Endothelial cell of umbilical vein (primary cell): Measurements from ENCODE around the gene SLC25A1. TPM values are rescaled to one million over a fixed set of nuclear protein-coding genes. Genes with fewer than 3 reads are reported as not detected.

ENCODE experiments used
- BruUV-seq: library from RNA; stranded (reverse); fragments of 400-500 nt; replicated peaks from 2 replicates; lab custom pipeline; 2021; lab: Mats Ljungman, UMichigan
- CTCF ChIA-PET: fragments of 300-600, 350-600 bp; sonication (Branson Sonifier 250); formaldehyde crosslinking; loops from one replicate; lab custom pipeline; 2021; ENCODE audit warnings: antibody characterized with exemption, inconsistent platforms; lab: Charles Lee
- POLR2A ChIA-PET: fragments of 300-600, 350-600 bp; sonication (Branson Sonifier 250); formaldehyde crosslinking; loops from one replicate; lab custom pipeline; 2021; ENCODE audit warnings: antibody characterized with exemption, inconsistent platforms; lab: Charles Lee
- DNase-seq: peaks from one replicate; pipeline ENCODE4 v3.0.0-alpha.2; 2011; ENCODE audit warnings: low read depth, low spot score
- FAIRE-seq: peaks from 2 replicates; lab custom pipeline; 2011; peaks lifted over from hg19 to GRCh38; lab: Jason Lieb, UNC
- H2AFZ ChIP-seq: 2 replicates; pipeline ENCODE4 v1.6.0; 2012; ENCODE audit warnings: low read depth, low read length, control low read depth, inconsistent platforms
- H3K27ac ChIP-seq: 2 replicates; pipeline ENCODE4 v1.5.1; 2011; ENCODE audit warnings: low read depth, mild to moderate bottlenecking, control low read depth, low read length, moderate library complexity; ENCODE audit not compliant: insufficient read depth
- H3K27me3 ChIP-seq, 2 experiments: 2 replicates each; pipeline versions ENCODE4 v1.6.0 to v1.6.1; 2011; ENCODE audit warnings: low read length in 2 of 2, mixed read lengths in 1 of 2; ENCODE audit not compliant: control insufficient read depth in 2 of 2, insufficient read depth in 2 of 2
- H3K36me3 ChIP-seq, 2 experiments: 2 replicates in 1 of 2; 3 replicates in 1 of 2; pipeline ENCODE4 v1.5.1; 2011; ENCODE audit warnings: low read length in 2 of 2, mild to moderate bottlenecking in 1 of 2, moderate library complexity in 1 of 2; ENCODE audit not compliant: control insufficient read depth in 2 of 2, insufficient read depth in 2 of 2; ENCODE audit errors: extremely low read depth in 1 of 2
- H3K4me1 ChIP-seq: 3 replicates; pipeline ENCODE4 v1.5.1; 2011; ENCODE audit warnings: mild to moderate bottlenecking, low read length; ENCODE audit not compliant: control insufficient read depth, insufficient read depth; ENCODE audit errors: extremely low read depth
- H3K4me2 ChIP-seq: 2 replicates; pipeline ENCODE4 v1.6.1; 2011; ENCODE audit warnings: low read length, control low read depth, mixed read lengths; ENCODE audit not compliant: insufficient read depth
- H3K4me3 ChIP-seq, 3 experiments: fragments of 200-600 bp in 1 of 3; sonication (generic), shearing (Covaris generic) in 1 of 3; replicated peaks in 1 of 3; 2 replicates each; pipeline ENCODE4 v1.5.1; 2011 to 2016; ENCODE audit warnings: control low read depth in 3 of 3, low read length in 3 of 3, mild to moderate bottlenecking in 2 of 3, inconsistent platforms in 1 of 3, low read depth in 1 of 3, moderate library complexity in 1 of 3; ENCODE audit not compliant: insufficient read depth in 1 of 3
- H3K79me2 ChIP-seq: 2 replicates; pipeline ENCODE4 v1.6.0; 2012; ENCODE audit warnings: low read length, inconsistent platforms; ENCODE audit not compliant: control insufficient read depth, insufficient read depth
- H3K9ac ChIP-seq: replicated peaks from 2 replicates; pipeline ENCODE3; 2011; ENCODE audit warnings: low read length, control low read depth; ENCODE audit not compliant: insufficient read depth; ENCODE audit errors: extremely low read depth
- H3K9me1 ChIP-seq: replicated peaks from 3 replicates; pipeline ENCODE4 v1.6.0; 2011; ENCODE audit warnings: mild to moderate bottlenecking, low read length; ENCODE audit not compliant: control insufficient read depth, insufficient read depth; ENCODE audit errors: extremely low read depth
- H3K9me3 ChIP-seq: replicated peaks from 2 replicates; pipeline ENCODE4 v1.5.1; 2012; ENCODE audit warnings: low read length, inconsistent platforms; ENCODE audit not compliant: control insufficient read depth, insufficient read depth
- H4K20me1 ChIP-seq: replicated peaks from 2 replicates; pipeline ENCODE3; 2011; ENCODE audit warnings: mild to moderate bottlenecking, low read length; ENCODE audit not compliant: control insufficient read depth, insufficient read depth; ENCODE audit errors: extremely low read depth
- EZH2 ChIP-seq: IDR thresholded peaks from 2 replicates; pipeline ENCODE4 v1.6.1; 2012; ENCODE audit warnings: borderline replicate concordance, low read depth, mild to moderate bottlenecking, moderate library complexity, low read length, inconsistent platforms; ENCODE audit not compliant: severe bottlenecking
- FOS ChIP-seq: IDR thresholded peaks from 2 replicates; pipeline ENCODE4 v1.6.1; 2011; ENCODE audit warnings: mild to moderate bottlenecking, low read length, moderate library complexity, borderline replicate concordance; ENCODE audit not compliant: insufficient read depth
- GATA2 ChIP-seq: IDR thresholded peaks from 2 replicates; pipeline ENCODE4 v1.7.0; 2011; ENCODE audit warnings: low read depth, mild to moderate bottlenecking, moderate library complexity, mixed read lengths, low read length; ENCODE audit not compliant: insufficient read length, insufficient read depth
- JUN ChIP-seq: IDR thresholded peaks from 2 replicates; pipeline ENCODE4 v1.6.1; 2011; ENCODE audit warnings: borderline replicate concordance, low read depth; ENCODE audit not compliant: insufficient read length, insufficient read depth
- MYC ChIP-seq: IDR thresholded peaks from one replicate; pipeline ENCODE4 v1.6.1; 2011; ENCODE audit warnings: mild to moderate bottlenecking, low read depth, low read length
- POLR2A ChIP-seq: IDR thresholded peaks from 2 replicates; pipeline ENCODE4 v1.6.1; 2012; ENCODE audit warnings: low read depth, mild to moderate bottlenecking, control low read depth, low read length
- POLR2AphosphoS5 ChIP-seq: IDR thresholded peaks from 2 replicates; pipeline ENCODE4 v1.6.1; 2012; ENCODE audit warnings: low read depth, mild to moderate bottlenecking, control low read depth, low read length, moderate library complexity; ENCODE audit not compliant: insufficient read depth
- dilution Hi-C: fragments of 300-500 bp; cut with MboI; formaldehyde crosslinking; loops from one replicate; pipeline ENCODE4 v1.15.0; 2019; ENCODE audit warnings: low sequenced_read_pairs; ENCODE audit not compliant: extremely low pct_ligation_motif_present
- intact Hi-C: fragments of 100-400 bp; cut with micrococcal nuclease; formaldehyde crosslinking; loops from one replicate; pipeline ENCODE4 v1.10.0; 2022
- polyA plus RNA-seq, 4 experiments: library from polyadenylated mRNA; depleted of rRNA in 3 of 4; stranded (reverse) in 3 of 4; unstranded in 1 of 4; fragments of >200 nt; gene quantifications; 2 replicates each; pipeline versions ENCODE4 v1.2.1 to v1.2.3, GENCODE V29; 2011 to 2012; ENCODE audit warnings: missing spikeins in 1 of 4
- total RNA-seq: library from RNA; stranded (reverse); gene quantifications from 2 replicates; pipeline ENCODE4 v1.2.3, GENCODE V29; 2021
- TF ChIP-seq, protein P1 (sequence below), 2 donors: IDR thresholded peaks; 1 replicate in 1 of 2; 2 replicates in 1 of 2; pipeline ENCODE4 v1.5.1; 2011; ENCODE audit warnings: low read length in 2 of 2, mild to moderate bottlenecking in 2 of 2, moderate library complexity in 2 of 2, control low read depth in 1 of 2, inconsistent platforms in 1 of 2, low read depth in 1 of 2; ENCODE audit not compliant: insufficient read depth in 1 of 2; ENCODE audit errors: extremely low read depth in 1 of 2
- TF ChIP-seq, protein P2 (sequence below): IDR thresholded peaks from 2 replicates; pipeline ENCODE4 v1.6.1; 2011; ENCODE audit not compliant: insufficient read depth, insufficient read length

Gene SLC25A1
- total and polyA plus RNA-seq, 2 donors (not counting 3 experiments of a cell fraction or from before 2014, with no cell fraction given) = 80.0 to 94.5 TPM

DNA sequence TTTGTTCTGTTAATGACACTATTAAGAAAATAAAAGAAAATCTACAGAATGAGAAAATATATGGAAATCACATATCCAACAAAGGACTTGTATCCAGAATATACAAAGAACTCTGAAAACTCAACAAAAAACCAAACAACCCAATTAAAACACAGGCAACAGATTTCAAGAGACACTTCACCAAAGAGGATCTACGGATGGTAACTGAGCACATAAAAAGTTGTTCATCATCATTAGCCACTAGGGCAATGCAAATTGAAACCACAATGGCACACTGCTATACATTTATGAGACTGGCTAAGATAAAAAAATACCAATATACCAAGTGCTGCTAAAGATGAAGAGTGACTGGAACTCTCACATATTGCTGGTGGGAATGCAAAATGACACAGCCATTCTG, 34.5 kb upstream of the SLC25A1 start:
- intact Hi-C loops = no loop called here
- TF ChIP-seq FOS (no peak), POLR2A (no peak), GATA2 (no peak), POLR2AphosphoS5 (no peak), JUN (no peak), MYC (no peak), EZH2 (no peak)
- TF ChIP-seq, protein P1, sequence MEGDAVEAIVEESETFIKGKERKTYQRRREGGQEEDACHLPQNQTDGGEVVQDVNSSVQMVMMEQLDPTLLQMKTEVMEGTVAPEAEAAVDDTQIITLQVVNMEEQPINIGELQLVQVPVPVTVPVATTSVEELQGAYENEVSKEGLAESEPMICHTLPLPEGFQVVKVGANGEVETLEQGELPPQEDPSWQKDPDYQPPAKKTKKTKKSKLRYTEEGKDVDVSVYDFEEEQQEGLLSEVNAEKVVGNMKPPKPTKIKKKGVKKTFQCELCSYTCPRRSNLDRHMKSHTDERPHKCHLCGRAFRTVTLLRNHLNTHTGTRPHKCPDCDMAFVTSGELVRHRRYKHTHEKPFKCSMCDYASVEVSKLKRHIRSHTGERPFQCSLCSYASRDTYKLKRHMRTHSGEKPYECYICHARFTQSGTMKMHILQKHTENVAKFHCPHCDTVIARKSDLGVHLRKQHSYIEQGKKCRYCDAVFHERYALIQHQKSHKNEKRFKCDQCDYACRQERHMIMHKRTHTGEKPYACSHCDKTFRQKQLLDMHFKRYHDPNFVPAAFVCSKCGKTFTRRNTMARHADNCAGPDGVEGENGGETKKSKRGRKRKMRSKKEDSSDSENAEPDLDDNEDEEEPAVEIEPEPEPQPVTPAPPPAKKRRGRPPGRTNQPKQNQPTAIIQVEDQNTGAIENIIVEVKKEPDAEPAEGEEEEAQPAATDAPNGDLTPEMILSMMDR (IDR thresholded peaks at IDR 0.05; ENCODE audit: extremely low read depth in 1 of 2, insufficient read depth in 1 of 2, low read depth in 1 of 2, low read length in 2 of 2) = no peak
- TF ChIP-seq, protein P2, sequence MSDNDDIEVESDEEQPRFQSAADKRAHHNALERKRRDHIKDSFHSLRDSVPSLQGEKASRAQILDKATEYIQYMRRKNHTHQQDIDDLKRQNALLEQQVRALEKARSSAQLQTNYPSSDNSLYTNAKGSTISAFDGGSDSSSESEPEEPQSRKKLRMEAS = no peak
- Histone ChIP-seq H3K9ac (no peak overlapping the region), H3K4me3 (no peak overlapping the region), H3K27me3 (no peaks in the 10 kb centered on the region), H3K79me2 (no peaks in the 10 kb centered on the region), H3K9me1 (no peaks in the 10 kb centered on the region), H2AFZ (no peak overlapping the region), H3K9me3 (no peaks in the 10 kb centered on the region), H3K36me3 (peaks cover 0 to 7% of the 10 kb centered on the region in 2 experiments), H3K27ac (no peak overlapping the region), H4K20me1 (no peaks in the 10 kb centered on the region), H3K4me2 (no peak overlapping the region), H3K4me1 (no peaks in the 10 kb centered on the region)
- POLR2A ChIA-PET = no interaction called here
- no peak for DNase-seq
- dilution Hi-C loops = no loop called here
- BruUV-seq = no TSS peak
- CTCF ChIA-PET = no interaction called here
- no peak for FAIRE-seq
